Peyer's patch (tissue), 4 donors: Measurements from ENCODE around the gene ZYX. TPM values are rescaled to one million over a fixed set of nuclear protein-coding genes. Genes with fewer than 3 reads are reported as not detected.
A peak's percentile ranks its signal among the peaks of the same experiment; 100 is the strongest.

ENCODE experiments used
- DNase-seq, 3 donors: peaks; one replicate each; pipeline ENCODE4 v3.0.0-alpha.2; 2017 to 2019
- H3K27ac ChIP-seq, 4 donors: fragments of 200-600 bp; sonication (generic); one replicate each; pipeline ENCODE4 v1.5.1; 2016 to 2019
- H3K27me3 ChIP-seq, 2 donors: fragments of 200-600 bp; sonication (generic); one replicate each; pipeline ENCODE4 v1.5.1; 2019
- H3K36me3 ChIP-seq, 3 donors: fragments of 200-600 bp; sonication (generic); one replicate each; pipeline ENCODE4 v1.5.1; 2016 to 2019
- H3K4me1 ChIP-seq, 4 donors: fragments of 200-600 bp; sonication (generic); one replicate each; pipeline ENCODE4 v1.5.1; 2016 to 2019
- H3K4me3 ChIP-seq, 4 donors: fragments of 200-600 bp; sonication (generic); 1 replicate in 3 of 4; 2 replicates in 1 of 4; pipeline ENCODE4 v1.5.1; 2016 to 2019; ENCODE audit warnings: mild to moderate bottlenecking in 1 of 4
- H3K9me3 ChIP-seq, 4 donors: fragments of 200-600 bp; sonication (generic); one replicate each; pipeline ENCODE4 v1.5.1; 2016 to 2019; ENCODE audit warnings: mild to moderate bottlenecking in 1 of 4
- POLR2A ChIP-seq, 2 donors: fragments of 450-650 bp; IDR thresholded peaks; one replicate each; pipeline ENCODE4 v1.5.1; 2017; ENCODE audit warnings: antibody characterized with exemption in 2 of 2, mild to moderate bottlenecking in 2 of 2, moderate library complexity in 2 of 2
- total RNA-seq, 4 donors: library from RNA; depleted of rRNA; stranded (reverse); fragments of >200 nt; gene quantifications; one replicate each; pipeline ENCODE4 v1.1.0, GENCODE V29; 2016
- TF ChIP-seq, protein P1 (sequence below), 6 experiments: fragments of 450-650 bp in 4 of 6; fragments of 200-600 bp in 2 of 6; sonication (generic) in 1 of 6; IDR thresholded peaks; one replicate each; pipeline ENCODE4 v1.5.1; 2017 to 2019; ENCODE audit warnings: antibody characterized with exemption in 6 of 6, mild to moderate bottlenecking in 3 of 6, moderate library complexity in 1 of 6

The ZYX gene, protein sequence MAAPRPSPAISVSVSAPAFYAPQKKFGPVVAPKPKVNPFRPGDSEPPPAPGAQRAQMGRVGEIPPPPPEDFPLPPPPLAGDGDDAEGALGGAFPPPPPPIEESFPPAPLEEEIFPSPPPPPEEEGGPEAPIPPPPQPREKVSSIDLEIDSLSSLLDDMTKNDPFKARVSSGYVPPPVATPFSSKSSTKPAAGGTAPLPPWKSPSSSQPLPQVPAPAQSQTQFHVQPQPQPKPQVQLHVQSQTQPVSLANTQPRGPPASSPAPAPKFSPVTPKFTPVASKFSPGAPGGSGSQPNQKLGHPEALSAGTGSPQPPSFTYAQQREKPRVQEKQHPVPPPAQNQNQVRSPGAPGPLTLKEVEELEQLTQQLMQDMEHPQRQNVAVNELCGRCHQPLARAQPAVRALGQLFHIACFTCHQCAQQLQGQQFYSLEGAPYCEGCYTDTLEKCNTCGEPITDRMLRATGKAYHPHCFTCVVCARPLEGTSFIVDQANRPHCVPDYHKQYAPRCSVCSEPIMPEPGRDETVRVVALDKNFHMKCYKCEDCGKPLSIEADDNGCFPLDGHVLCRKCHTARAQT
- 10 to 100 TPM; 47.0 to 88.0 (median 55.9) TPM for total RNA-seq

DNA sequence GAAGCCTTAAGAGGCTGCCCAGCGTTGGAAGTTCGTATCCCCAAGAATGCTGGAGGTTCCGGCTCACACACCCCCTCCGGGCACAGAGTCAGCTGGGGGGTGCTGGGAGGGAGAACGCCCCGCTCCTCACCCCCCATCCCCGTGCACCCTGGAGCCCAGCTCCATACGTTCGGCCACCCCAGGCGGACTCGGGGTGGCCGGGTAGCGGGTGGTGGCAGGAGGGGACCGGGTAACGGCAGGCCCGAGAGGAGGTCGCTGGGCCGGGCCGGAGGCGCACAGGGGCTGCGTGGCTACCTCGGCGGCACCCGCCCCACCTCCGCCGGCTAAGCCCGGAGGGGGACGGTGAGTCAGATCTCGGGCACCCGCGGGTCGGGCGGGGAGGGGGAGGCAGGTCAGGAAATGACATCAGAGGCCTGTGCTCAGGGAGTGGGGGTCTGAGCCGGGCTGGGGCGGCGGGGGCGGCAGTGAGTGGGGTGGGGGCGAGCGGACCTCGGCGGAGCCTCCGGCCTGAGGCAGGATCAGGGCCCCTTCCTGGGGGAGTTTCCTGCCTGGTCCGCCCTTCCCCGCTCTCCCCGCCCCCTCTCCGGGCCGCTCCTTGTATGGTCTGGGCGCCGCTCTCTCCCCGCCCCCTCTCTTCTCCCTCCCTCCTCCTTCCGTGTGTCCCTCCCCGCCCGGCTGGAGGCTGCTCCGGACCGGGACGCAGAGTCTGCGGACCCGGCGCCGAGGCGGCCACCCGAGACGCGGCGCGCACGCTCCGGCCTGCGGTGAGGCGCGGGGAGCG is at the start of gene ZYX:
ZYX (plus strand) TSS at position 700 of the 781 bp plus-strand sequence. CDS start 227 bp downstream, outside the sequence.
- peaks cover 0 to 46% (median 24%) of the 10 kb centered on the region in 4 donors for H3K4me1 ChIP-seq
- no peaks in the 10 kb centered on the region for H3K27me3 ChIP-seq
- peak; percentile 93 to 97 (median 97) for DNase-seq
- H3K27ac ChIP-seq: peak within 1 kb of the TSS; percentile 94 to 99 (median 99)
- peak within 1 kb of the TSS; percentile 77 to 100 (median 87) for H3K4me3 ChIP-seq
- peak; percentile 77 to 82 for TF ChIP-seq POLR2A (IDR thresholded peaks at IDR 0.05)
- TF ChIP-seq, protein P1, sequence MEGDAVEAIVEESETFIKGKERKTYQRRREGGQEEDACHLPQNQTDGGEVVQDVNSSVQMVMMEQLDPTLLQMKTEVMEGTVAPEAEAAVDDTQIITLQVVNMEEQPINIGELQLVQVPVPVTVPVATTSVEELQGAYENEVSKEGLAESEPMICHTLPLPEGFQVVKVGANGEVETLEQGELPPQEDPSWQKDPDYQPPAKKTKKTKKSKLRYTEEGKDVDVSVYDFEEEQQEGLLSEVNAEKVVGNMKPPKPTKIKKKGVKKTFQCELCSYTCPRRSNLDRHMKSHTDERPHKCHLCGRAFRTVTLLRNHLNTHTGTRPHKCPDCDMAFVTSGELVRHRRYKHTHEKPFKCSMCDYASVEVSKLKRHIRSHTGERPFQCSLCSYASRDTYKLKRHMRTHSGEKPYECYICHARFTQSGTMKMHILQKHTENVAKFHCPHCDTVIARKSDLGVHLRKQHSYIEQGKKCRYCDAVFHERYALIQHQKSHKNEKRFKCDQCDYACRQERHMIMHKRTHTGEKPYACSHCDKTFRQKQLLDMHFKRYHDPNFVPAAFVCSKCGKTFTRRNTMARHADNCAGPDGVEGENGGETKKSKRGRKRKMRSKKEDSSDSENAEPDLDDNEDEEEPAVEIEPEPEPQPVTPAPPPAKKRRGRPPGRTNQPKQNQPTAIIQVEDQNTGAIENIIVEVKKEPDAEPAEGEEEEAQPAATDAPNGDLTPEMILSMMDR (IDR thresholded peaks at IDR 0.05): peak in 1 of 6 experiments; percentile 4
- no peaks in the 10 kb centered on the region for H3K36me3 ChIP-seq
- H3K9me3 ChIP-seq: no peaks in the 10 kb centered on the region

DNA sequence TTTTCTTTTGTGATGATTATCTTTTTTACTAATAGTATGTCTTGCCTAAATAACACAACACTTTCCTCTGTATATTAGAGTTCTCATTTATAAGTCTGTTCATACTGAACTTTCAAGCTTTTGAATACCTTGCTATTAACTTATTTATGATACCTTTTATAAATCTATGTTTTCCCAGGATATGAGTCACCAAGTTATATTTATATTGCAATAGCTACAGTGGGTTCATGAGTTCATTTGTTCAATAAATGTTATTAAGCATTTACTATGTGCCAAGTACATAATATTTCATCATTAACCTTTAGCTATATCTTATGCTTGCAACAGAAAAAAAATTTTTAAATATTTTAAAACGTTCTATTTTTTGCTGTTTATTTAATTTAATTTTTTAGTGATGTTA is 46.9 kb upstream of the ZYX start:
- H3K27me3 ChIP-seq: no peaks in the 10 kb centered on the region
- no peaks in the 10 kb centered on the region for H3K9me3 ChIP-seq
- H3K4me1 ChIP-seq: no peaks in the 10 kb centered on the region
- DNase-seq: no peak
- TF ChIP-seq POLR2A (IDR thresholded peaks at IDR 0.05): no peak
- TF ChIP-seq, protein P1 (IDR thresholded peaks at IDR 0.05): no peak
- H3K27ac ChIP-seq: no peak overlapping the region
- H3K36me3 ChIP-seq: no peaks in the 10 kb centered on the region
- H3K4me3 ChIP-seq: no peak overlapping the region

DNA sequence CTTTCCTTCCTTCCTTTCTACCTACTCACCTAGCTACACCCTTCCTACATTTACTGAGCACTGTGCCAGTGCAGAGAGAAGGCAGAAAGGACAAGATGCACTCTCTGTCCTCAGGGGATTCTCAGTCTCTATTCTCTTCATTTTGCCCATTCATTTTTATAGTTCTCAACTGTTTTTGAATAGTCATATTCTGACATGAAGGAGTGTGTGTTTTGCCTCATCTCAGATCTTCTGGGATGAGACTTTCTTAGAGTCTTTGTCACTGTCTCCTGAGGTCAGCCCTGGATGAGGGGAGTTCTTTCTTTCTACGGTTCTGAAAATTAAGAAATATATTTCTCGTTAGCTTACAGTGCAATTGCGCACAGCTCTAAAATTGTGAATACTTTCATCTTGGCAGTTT is 43.9 kb upstream of the ZYX start:
- TF ChIP-seq, protein P1 (IDR thresholded peaks at IDR 0.05): no peak
- no peak for TF ChIP-seq POLR2A (IDR thresholded peaks at IDR 0.05)
- no peaks in the 10 kb centered on the region for H3K27me3 ChIP-seq
- H3K4me1 ChIP-seq: no peaks in the 10 kb centered on the region
- H3K36me3 ChIP-seq: no peaks in the 10 kb centered on the region
- no peak overlapping the region for H3K4me3 ChIP-seq
- DNase-seq: no peak
- H3K27ac ChIP-seq: no peak overlapping the region
- no peaks in the 10 kb centered on the region for H3K9me3 ChIP-seq

DNA sequence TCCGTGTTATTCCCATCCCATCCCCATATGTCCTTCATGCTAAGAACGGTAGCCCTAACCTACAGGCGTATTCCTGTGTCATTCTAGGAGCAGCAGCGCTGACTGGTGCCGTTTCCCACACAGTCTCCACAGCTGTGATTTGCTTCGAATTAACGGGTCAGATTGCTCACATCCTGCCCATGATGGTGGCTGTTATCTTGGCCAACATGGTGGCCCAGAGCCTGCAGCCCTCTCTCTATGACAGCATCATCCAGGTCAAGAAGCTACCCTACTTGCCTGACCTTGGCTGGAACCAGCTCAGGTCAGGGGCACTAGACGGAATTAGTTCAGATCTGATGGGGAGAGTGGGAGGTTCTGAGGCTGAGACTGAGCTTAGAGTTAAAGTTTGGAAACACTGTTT is 39.3 kb upstream of the ZYX start:
- Histone ChIP-seq H3K4me3 (no peak overlapping the region), H3K27ac (no peak overlapping the region), H3K9me3 (no peaks in the 10 kb centered on the region), H3K4me1 (peaks cover 0 to 6% (median 0%) of the 10 kb centered on the region in 4 donors), H3K27me3 (no peaks in the 10 kb centered on the region), H3K36me3 (no peaks in the 10 kb centered on the region)
- no peak for DNase-seq
- TF ChIP-seq, protein P1 (IDR thresholded peaks at IDR 0.05): no peak

DNA sequence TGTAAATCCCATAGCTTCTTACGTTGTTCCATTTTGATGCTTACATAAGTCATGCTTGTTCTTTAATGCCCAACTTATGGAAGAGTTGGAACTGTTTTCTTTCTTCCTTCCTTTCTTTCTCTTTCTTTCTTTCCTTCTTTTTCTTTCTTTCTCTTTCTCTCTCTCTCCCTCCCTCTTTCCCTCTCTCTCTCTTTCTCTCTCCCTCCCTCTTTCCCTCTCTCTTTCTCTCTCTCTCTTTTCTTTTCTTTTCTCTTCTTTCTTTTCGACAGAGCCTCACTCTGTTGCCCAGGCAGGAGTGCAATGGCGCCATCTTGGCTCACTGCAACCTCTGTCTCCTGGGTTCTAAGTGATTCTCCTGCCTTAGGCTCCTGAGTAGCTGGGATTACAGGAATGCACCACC is 37.5 kb upstream of the ZYX start:
- TF ChIP-seq POLR2A (IDR thresholded peaks at IDR 0.05): no peak
- TF ChIP-seq, protein P1 (IDR thresholded peaks at IDR 0.05): no peak
- Histone ChIP-seq H3K36me3 (no peaks in the 10 kb centered on the region), H3K4me3 (no peak overlapping the region), H3K27me3 (no peaks in the 10 kb centered on the region), H3K27ac (no peak overlapping the region), H3K9me3 (no peaks in the 10 kb centered on the region), H3K4me1 (peaks cover 0 to 6% (median 0%) of the 10 kb centered on the region in 4 donors)
- DNase-seq: no peak
